ENCODE data around the gene MACC1. TPM values are rescaled to one million over a fixed set of nuclear protein-coding genes. Genes with fewer than 3 reads are reported as not detected.

Gene MACC1
- total RNA-seq, 1 donor from 2014 or later, result 24.7 TPM

DNA sequence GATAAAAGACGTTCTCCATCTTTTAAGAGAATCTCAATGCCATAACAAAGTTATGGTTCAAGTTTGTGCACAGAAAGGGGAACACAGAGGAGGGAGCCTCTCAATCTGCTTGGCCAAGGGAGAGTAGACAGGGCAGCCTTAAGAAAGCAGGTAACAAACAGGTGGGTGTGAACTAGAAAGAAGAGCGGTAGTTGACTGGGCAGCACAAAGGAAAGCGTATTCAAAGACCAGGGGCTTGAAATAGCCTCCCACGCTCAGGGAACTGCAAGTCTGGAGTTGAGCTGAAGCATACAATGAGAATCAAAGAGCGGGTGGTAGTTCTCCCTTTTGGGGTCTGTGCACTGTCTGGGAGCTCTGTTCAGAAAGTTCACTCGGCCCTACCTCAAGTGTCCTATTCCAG is 18.9 kb upstream of the MACC1 start:
- DNase-seq (no peak), ATAC-seq (no peak)
- Histone ChIP-seq H3K27me3 (ENCODE audit: low read depth) (no peaks in the 10 kb centered on the region), H3K9me3 (no peaks in the 10 kb centered on the region), H3K4me3 (no peak overlapping the region), H3K36me3 (no peaks in the 10 kb centered on the region), H3K4me1 (peaks cover under 1% of the 10 kb centered on the region), H3K27ac (no peak overlapping the region)
- TF ChIP-seq, protein P1, sequence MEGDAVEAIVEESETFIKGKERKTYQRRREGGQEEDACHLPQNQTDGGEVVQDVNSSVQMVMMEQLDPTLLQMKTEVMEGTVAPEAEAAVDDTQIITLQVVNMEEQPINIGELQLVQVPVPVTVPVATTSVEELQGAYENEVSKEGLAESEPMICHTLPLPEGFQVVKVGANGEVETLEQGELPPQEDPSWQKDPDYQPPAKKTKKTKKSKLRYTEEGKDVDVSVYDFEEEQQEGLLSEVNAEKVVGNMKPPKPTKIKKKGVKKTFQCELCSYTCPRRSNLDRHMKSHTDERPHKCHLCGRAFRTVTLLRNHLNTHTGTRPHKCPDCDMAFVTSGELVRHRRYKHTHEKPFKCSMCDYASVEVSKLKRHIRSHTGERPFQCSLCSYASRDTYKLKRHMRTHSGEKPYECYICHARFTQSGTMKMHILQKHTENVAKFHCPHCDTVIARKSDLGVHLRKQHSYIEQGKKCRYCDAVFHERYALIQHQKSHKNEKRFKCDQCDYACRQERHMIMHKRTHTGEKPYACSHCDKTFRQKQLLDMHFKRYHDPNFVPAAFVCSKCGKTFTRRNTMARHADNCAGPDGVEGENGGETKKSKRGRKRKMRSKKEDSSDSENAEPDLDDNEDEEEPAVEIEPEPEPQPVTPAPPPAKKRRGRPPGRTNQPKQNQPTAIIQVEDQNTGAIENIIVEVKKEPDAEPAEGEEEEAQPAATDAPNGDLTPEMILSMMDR (IDR thresholded peaks at IDR 0.05), result no peak
- intact Hi-C loops (cut with DNase I), result no loop called here

DNA sequence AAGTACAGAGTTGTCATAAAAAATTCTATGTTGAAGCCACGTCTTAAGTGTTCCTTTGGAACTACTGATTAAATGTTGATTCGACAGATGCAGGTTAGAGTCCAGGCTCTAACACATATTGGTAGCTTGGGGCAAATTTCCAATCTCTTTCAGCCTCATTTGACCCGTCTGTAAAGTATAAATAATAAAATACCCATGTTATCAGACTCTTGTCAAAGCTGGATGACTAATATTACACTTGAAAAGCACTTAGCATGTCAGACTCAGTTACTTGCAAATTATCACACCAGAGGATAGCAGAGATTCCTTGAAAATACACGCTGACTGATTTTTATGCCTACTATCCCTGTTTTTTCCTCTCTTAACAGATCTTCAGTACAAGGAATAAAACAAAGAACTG is 18.1 kb upstream of the MACC1 start:
- no peak overlapping the region for H3K4me3 ChIP-seq
- peak in 1 of 2 donors; percentile 48 for ATAC-seq
- H3K27me3 ChIP-seq (ENCODE audit: low read depth), result no peaks in the 10 kb centered on the region
- TF ChIP-seq, protein P1 (IDR thresholded peaks at IDR 0.05), result no peak
- H3K36me3 ChIP-seq, result no peaks in the 10 kb centered on the region
- no peak overlapping the region for H3K27ac ChIP-seq
- no peak for DNase-seq
- intact Hi-C loops (cut with DNase I), result no loop called here
- H3K4me1 ChIP-seq, result peaks cover 6% of the 10 kb centered on the region
- no peaks in the 10 kb centered on the region for H3K9me3 ChIP-seq

DNA sequence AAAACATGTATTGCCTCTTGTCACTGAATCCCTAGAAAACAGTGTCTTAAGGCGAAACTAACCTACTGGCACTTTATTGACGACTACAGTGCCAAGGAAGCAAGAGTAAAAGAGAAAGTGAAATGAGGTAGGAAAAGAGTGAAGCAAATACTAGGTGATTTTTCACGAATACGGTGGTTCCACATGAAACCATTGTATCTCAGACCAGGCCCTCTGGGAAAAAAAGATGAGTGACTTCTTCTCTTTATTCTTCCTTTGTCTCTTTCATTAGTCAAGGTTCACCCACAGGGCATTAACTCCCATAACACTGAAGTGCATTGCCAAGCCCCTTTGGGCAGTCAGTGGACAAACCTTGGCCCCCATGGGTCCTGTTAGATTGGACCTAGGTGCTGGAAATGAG is 16.2 kb upstream of the MACC1 start:
- intact Hi-C loops (cut with DNase I), result no loop called here
- Histone ChIP-seq H3K27me3 (ENCODE audit: low read depth) (no peaks in the 10 kb centered on the region), H3K27ac (no peak overlapping the region), H3K4me3 (no peak overlapping the region), H3K36me3 (no peaks in the 10 kb centered on the region), H3K9me3 (no peaks in the 10 kb centered on the region), H3K4me1 (peaks cover 16% of the 10 kb centered on the region)
- DNase-seq (no peak), ATAC-seq (no peak)
- TF ChIP-seq, protein P1 (IDR thresholded peaks at IDR 0.05), result no peak

DNA sequence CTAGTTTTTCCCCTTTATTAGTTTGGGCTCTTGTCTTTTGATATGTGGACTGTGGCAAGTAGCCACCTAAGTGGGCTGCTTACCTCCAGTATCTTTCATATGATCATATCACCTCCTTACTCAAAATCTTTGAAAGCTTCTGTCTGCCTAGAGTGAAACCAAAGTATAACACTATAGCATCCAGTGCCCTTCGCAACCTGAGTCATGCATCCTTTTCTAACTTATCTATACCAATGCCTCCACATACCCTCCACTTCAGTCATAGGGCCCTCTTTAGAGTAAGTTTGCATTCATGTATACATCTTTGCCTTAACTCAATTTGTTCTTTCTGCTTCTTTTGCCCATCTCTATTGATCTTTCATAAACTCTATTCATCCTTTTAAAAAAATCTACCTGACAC is 15.7 kb upstream of the MACC1 start:
- no peak overlapping the region for H3K27ac ChIP-seq
- ATAC-seq (no peak), DNase-seq (no peak)
- H3K4me3 ChIP-seq, result no peak overlapping the region
- H3K9me3 ChIP-seq, result no peaks in the 10 kb centered on the region
- H3K36me3 ChIP-seq, result no peaks in the 10 kb centered on the region
- H3K4me1 ChIP-seq, result peaks cover 16% of the 10 kb centered on the region
- TF ChIP-seq, protein P1 (IDR thresholded peaks at IDR 0.05), result no peak
- intact Hi-C loops (cut with DNase I), result no loop called here
- no peaks in the 10 kb centered on the region for H3K27me3 ChIP-seq (ENCODE audit: low read depth)

DNA sequence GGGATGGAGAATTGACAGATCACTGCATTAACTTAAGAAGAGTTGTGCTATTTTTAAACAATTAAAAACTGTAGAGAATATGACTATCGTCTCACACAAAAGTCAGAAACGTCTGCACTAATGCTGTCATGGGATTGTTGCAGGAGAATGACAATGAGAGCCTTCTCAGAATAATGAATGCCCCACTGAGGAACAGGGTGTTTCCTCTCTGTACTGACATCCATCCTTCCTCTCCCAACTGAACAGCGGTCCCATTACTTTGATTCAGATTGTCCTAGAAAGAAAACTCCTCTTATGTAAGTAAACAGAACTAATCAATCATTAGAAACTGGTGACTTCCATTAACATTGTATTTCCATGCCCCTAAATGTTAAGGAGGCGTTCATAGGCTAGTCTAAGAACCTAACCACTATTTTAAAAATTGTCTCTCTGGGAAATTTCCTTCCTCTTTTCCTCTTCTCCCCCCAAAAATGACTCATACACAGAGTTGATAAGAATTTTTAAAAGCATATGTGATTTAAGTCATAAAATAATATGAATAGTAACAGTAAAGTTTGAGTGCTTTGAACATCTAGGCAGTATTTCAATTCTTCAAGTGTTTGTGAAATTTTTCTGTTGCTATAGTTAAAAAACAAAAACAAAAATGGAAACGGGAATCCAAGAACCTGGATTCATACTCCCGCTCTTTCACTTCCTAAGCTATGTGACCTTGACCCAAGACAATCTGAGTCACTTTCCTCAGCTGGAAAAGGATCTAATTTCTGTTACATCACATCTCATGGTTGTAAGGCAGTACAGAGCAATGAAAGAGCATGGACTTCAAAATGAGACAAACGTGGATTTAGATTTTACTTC is 12.7 kb upstream of the MACC1 start:
- no peak overlapping the region for H3K4me3 ChIP-seq
- no peaks in the 10 kb centered on the region for H3K27me3 ChIP-seq (ENCODE audit: low read depth)
- DNase-seq (no peak), ATAC-seq (peak; percentile 87 to 89)
- TF ChIP-seq, protein P1 (IDR thresholded peaks at IDR 0.05), result no peak
- intact Hi-C loops (cut with DNase I), result no loop called here
- H3K27ac ChIP-seq, result no peak overlapping the region
- no peaks in the 10 kb centered on the region for H3K36me3 ChIP-seq
- H3K9me3 ChIP-seq, result no peaks in the 10 kb centered on the region
- H3K4me1 ChIP-seq, result peaks cover 16% of the 10 kb centered on the region

Measured in lower lobe of right lung (tissue), 2 donors.